Measurements from ENCODE around the gene CBLL2. TPM values are rescaled to one million over a fixed set of nuclear protein-coding genes. Genes with fewer than 3 reads are reported as not detected.

Gene CBLL2
- not detected in 5 replicates for total RNA-seq (2022; extraction: Qiagen RNA extraction)

GRCh38 chrX:22272613-22273012, at the start of gene CBLL2:
Gene CBLL2, plus strand, starts transcription at chrX:22272913. Its CDS starts 79 bp downstream, at chrX:22272992.

Other genes with a start within 250 kb of the CBLL2 start
- gene PHEX, start 240.6 kb upstream of the CBLL2 start, total RNA-seq (2022; extraction: Qiagen RNA extraction): 0.28 to 0.43 TPM (median 0.33 TPM) in 5 replicates